Breast epithelium (tissue), 4 donors: ENCODE measurements around the gene RTCB. TPM values are rescaled to one million over a fixed set of nuclear protein-coding genes. Genes with fewer than 3 reads are reported as not detected.

Experiments
- DNase-seq, 2 donors: peaks; one replicate each; pipeline ENCODE4 v3.0.0-alpha.2; 2019; ENCODE audit warnings: low spot score in 2 of 2
- H3K27ac ChIP-seq, 2 donors: fragments of 200-600 bp; sonication (generic) in 1 of 2; one replicate each; pipeline ENCODE4 v1.5.1; 2016 to 2019; ENCODE audit warnings: mild to moderate bottlenecking in 1 of 2
- H3K27me3 ChIP-seq, 2 donors: fragments of 200-600 bp; sonication (generic) in 1 of 2; one replicate each; pipeline versions ENCODE4 v1.5.1 to v1.6.0; 2017 to 2019; ENCODE audit warnings: control low read depth in 1 of 2, mild to moderate bottlenecking in 1 of 2
- H3K36me3 ChIP-seq: fragments of 200-600 bp; one replicate; pipeline ENCODE4 v1.5.1; 2019
- H3K4me1 ChIP-seq, 2 donors: fragments of 200-600 bp; sonication (generic); one replicate each; pipeline ENCODE4 v1.5.1; 2016 to 2019; ENCODE audit warnings: control low read depth in 1 of 2
- H3K4me3 ChIP-seq, 3 donors: fragments of 200-600 bp; sonication (generic); 1 replicate in 2 of 3; 2 replicates in 1 of 3; pipeline ENCODE4 v1.5.1; 2016 to 2019; ENCODE audit warnings: mild to moderate bottlenecking in 3 of 3, moderate library complexity in 2 of 3
- H3K9me3 ChIP-seq, 2 donors: fragments of 200-600 bp; sonication (generic) in 1 of 2; one replicate each; pipeline ENCODE4 v1.5.1; 2016 to 2019; ENCODE audit warnings: control low read depth in 1 of 2
- POLR2A ChIP-seq: fragments of 450-650 bp; IDR thresholded peaks from one replicate; pipeline ENCODE4 v1.6.1; 2016; ENCODE audit warnings: antibody characterized with exemption, mild to moderate bottlenecking, moderate library complexity
- POLR2AphosphoS5 ChIP-seq, 3 donors: sonication (generic); formaldehyde crosslinking; IDR thresholded peaks; one replicate each; pipeline ENCODE4 v1.6.1; 2017; ENCODE audit warnings: antibody characterized with exemption in 3 of 3
- intact Hi-C: fragments of 100-400 bp; cut with DNase I; formaldehyde crosslinking; loops from one replicate; pipeline ENCODE4 v1.15.1; 2023; ENCODE audit warnings: low total_unique reads
- total RNA-seq, 3 donors: library from RNA; depleted of rRNA; stranded (reverse); fragments of >200 nt; gene quantifications; one replicate each; pipeline ENCODE4 v1.1.0, GENCODE V29; 2016
- TF ChIP-seq, protein P1 (sequence below), 3 donors: fragments of 450-650 bp; IDR thresholded peaks; one replicate each; pipeline ENCODE4 v1.5.1; 2016 to 2017; ENCODE audit warnings: antibody characterized with exemption in 3 of 3, mild to moderate bottlenecking in 3 of 3, moderate library complexity in 3 of 3

RTCB gene
- total RNA-seq, 3 donors from 2014 or later = 75.4 to 84.6 (median 76.6) TPM

DNA sequence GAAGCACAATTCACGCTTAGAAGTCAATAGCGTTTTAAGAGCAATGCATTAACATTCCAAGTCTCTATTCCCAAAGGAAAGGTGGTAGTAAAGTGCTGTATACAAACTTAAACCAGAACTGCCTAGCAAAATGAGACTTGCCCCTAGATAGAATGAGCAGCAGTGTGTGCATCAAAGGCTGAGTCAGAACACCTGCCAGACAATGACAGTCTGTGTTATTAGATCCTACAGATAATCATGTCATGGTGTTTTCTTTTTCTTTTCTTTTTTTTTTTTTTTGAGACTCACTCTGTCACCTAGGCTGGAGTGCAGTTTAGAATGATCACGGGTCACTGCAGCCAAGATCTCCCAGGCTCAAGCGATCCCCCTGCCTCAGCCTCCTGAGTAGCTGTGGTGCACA is 1.6 kb downstream of the RTCB start:
- Histone ChIP-seq H3K4me1 (peaks cover 5 to 6% of the 10 kb centered on the region in 2 donors), H3K36me3 (peaks cover 8% of the 10 kb centered on the region), H3K27me3 (no peaks in the 10 kb centered on the region), H3K9me3 (no peaks in the 10 kb centered on the region), H3K27ac (no peak overlapping the region), H3K4me3 (peak overlapping the region; percentile 96 to 99 (median 97))
- DNase-seq = no peak
- no peak for TF ChIP-seq POLR2AphosphoS5 (IDR thresholded peaks at IDR 0.05)
- no peak for TF ChIP-seq POLR2A
- TF ChIP-seq, protein P1, sequence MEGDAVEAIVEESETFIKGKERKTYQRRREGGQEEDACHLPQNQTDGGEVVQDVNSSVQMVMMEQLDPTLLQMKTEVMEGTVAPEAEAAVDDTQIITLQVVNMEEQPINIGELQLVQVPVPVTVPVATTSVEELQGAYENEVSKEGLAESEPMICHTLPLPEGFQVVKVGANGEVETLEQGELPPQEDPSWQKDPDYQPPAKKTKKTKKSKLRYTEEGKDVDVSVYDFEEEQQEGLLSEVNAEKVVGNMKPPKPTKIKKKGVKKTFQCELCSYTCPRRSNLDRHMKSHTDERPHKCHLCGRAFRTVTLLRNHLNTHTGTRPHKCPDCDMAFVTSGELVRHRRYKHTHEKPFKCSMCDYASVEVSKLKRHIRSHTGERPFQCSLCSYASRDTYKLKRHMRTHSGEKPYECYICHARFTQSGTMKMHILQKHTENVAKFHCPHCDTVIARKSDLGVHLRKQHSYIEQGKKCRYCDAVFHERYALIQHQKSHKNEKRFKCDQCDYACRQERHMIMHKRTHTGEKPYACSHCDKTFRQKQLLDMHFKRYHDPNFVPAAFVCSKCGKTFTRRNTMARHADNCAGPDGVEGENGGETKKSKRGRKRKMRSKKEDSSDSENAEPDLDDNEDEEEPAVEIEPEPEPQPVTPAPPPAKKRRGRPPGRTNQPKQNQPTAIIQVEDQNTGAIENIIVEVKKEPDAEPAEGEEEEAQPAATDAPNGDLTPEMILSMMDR (IDR thresholded peaks at IDR 0.05) = no peak
- intact Hi-C loops = no loop called here

DNA sequence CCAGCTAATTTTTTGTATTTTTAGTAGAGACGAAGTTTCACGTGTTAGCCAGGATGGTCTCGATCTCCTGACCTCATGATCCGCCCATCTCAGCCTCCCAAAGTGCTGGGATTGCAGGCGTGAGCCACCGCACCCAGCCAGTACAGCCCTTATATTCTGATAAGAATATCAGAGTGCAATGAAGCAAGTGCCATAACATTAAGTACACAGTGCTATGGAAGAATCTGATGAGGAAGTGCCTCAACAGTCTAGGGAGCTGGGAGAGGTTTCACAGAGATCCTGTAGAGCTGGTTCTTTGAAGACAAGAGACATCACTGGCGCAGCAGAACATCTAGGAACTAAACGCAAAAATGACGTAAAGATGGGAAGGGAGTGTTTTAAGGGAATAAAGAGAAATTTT is 2.1 kb downstream of the RTCB start:
- peaks cover 5 to 6% of the 10 kb centered on the region in 2 donors for H3K4me1 ChIP-seq
- TF ChIP-seq, protein P1 (IDR thresholded peaks at IDR 0.05) = no peak
- TF ChIP-seq POLR2AphosphoS5 (IDR thresholded peaks at IDR 0.05) (no peak), POLR2A (no peak)
- no peaks in the 10 kb centered on the region for H3K9me3 ChIP-seq
- peak overlapping the region in 1 of 3 donors; percentile 97 for H3K4me3 ChIP-seq
- H3K27me3 ChIP-seq = no peaks in the 10 kb centered on the region
- no peak overlapping the region for H3K27ac ChIP-seq
- H3K36me3 ChIP-seq = peaks cover 8% of the 10 kb centered on the region
- intact Hi-C loops = no loop called here
- no peak for DNase-seq

DNA sequence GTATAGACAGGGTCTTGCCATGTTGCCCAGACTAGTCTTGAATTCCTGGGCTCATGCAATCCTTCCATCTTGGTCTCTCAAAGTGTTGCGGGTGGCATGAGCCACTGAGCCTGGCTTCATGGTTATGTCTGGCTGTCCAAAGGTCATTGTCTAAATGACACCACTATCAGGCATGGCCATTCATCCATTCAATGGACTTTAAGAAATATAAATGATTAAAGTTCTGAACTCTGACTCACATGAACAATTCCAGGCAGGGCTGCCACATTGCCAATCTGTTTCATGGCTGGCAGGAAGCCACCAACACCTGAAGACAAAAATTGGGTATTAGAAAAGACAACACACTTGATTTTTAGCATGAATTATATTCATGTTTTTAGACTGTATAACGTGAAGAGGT is 4.1 kb downstream of the RTCB start:
- intact Hi-C loops = no loop called here
- H3K27ac ChIP-seq = no peak overlapping the region
- no peak for TF ChIP-seq POLR2A
- TF ChIP-seq POLR2AphosphoS5 (IDR thresholded peaks at IDR 0.05) = no peak
- TF ChIP-seq, protein P1 (IDR thresholded peaks at IDR 0.05) = no peak
- no peaks in the 10 kb centered on the region for H3K27me3 ChIP-seq
- H3K9me3 ChIP-seq = no peaks in the 10 kb centered on the region
- H3K4me1 ChIP-seq = peaks cover 5 to 6% of the 10 kb centered on the region in 2 donors
- no peak overlapping the region for H3K4me3 ChIP-seq
- H3K36me3 ChIP-seq = peaks cover 8% of the 10 kb centered on the region
- DNase-seq = no peak

GRCh38 chr22:32407312-32407711 is 4.7 kb downstream of the RTCB start:
- intact Hi-C loops = no loop called here
- Histone ChIP-seq H3K36me3 (peaks cover 8% of the 10 kb centered on the region), H3K27ac (no peak overlapping the region), H3K9me3 (no peaks in the 10 kb centered on the region), H3K4me3 (no peak overlapping the region), H3K4me1 (peaks cover 5 to 6% of the 10 kb centered on the region in 2 donors), H3K27me3 (no peaks in the 10 kb centered on the region)
- TF ChIP-seq POLR2A (no peak), POLR2AphosphoS5 (IDR thresholded peaks at IDR 0.05) (no peak)
- TF ChIP-seq, protein P1 (IDR thresholded peaks at IDR 0.05) = no peak
- no peak for DNase-seq

- no peak overlapping the region for H3K4me3 ChIP-seq
- no peaks in the 10 kb centered on the region for H3K4me1 ChIP-seq
- H3K27ac ChIP-seq = no peak overlapping the region
- peaks cover 14% of the 10 kb centered on the region for H3K36me3 ChIP-seq
- intact Hi-C loops = no loop called here
- no peak for TF ChIP-seq POLR2AphosphoS5 (IDR thresholded peaks at IDR 0.05)
- no peak for TF ChIP-seq POLR2A
- TF ChIP-seq, protein P1 (IDR thresholded peaks at IDR 0.05) = no peak
- no peaks in the 10 kb centered on the region for H3K27me3 ChIP-seq
- DNase-seq = no peak
- no peaks in the 10 kb centered on the region for H3K9me3 ChIP-seq
Observed at GRCh38 chr22:32404021-32404420, 8.0 kb downstream of the RTCB start.
